ENCODE results near the gene SH3BP5.

DNA sequence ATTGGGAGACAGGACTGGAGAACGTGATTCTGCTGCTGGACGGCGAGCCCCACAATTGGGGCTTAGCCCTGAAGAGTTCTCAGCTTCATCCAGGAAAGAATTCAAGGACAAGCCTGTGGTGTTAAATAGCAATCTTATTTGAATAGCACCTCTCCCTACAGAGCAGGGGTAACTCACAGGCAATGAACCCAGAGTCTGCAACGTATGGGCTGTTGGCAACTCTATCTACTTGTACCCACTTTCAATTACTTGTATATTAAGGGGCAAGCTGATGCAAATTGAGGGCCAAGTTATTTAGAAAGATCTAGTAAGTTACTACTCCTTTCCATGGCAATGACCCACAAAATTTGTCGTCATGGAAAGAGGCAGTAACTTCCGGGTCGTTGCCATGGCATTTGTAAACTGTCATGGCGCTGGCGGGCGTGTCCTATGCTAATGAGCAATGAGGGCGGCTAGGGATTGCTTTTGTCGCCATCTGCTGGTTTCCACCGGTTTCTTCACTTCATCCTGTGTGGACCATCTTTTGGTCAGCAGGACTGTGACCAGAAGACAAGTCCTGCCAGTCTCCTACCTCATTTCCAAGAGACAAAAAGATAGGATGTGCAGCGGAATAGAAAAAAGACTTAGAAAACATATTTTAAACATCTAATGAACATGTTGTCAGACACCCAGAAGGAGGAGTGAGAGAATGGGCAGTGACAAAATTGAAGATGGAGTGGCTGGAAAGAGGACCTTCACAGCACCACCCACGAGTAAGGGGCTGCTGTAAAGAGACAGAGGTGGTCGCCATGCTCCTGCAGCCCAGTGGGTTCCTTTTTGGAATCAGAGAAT, 45.8 kb upstream of the SH3BP5 start:
- TF ChIP-seq EZH2 (IDR thresholded peaks at IDR 0.05) (no peak), POLR2AphosphoS5 (IDR thresholded peaks at IDR 0.05; ENCODE audit: low read depth, low read length) (peak; percentile 45; the same call in 1 of the 2 replicates), SRF (IDR thresholded peaks at IDR 0.05; ENCODE audit: low read depth) (no peak), JUND (IDR thresholded peaks at IDR 0.05) (no peak)
